Urothelium cell line (cell line): ENCODE measurements around the gene RAP1B.

ENCODE experiments used
- DNase-seq: peaks from one replicate; pipeline ENCODE4 v3.0.0; 2011; ENCODE audit warnings: low spot score, mixed read lengths
- FAIRE-seq: peaks from 2 replicates; lab custom pipeline; 2011; peaks lifted over from hg19 to GRCh38; lab: Jason Lieb, UNC

Gene RAP1B

DNA sequence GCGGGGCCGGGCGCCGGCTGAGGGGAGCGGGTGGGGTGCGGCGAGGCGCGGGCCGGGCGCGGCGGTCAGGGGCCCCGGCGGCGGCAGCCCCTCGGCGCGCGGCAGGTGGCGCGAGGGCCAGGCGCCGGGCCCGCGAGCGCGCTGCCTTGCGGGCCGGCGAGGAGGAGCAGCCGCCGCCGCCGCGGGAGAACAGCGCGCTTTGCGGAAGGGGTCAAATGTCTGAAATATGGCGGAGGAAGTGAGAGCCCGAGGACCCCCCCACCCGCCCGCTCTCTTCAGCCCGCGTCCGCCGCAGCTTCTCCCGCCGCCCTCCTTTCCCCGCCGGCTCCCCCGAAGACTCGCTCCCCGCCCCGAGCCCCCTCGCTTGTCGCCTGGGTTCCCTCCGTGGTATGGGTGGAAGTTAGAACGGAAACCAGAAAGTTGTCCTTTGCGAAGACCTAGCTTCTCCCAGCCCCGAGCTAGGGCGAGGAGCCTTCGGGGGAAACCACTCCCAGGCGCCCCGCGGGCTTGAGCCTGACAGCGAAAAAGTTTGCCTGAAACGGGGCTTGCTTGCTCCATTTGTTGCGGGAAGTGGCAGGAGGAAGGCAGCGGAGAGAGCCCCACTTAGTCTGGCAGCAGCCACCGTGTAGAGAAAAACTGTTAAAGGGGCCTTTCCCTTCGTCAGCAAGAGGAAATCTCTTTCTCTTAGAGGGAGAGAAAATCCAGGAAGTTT lies 551 bp downstream of the RAP1B start:
- no peak for FAIRE-seq

DNA sequence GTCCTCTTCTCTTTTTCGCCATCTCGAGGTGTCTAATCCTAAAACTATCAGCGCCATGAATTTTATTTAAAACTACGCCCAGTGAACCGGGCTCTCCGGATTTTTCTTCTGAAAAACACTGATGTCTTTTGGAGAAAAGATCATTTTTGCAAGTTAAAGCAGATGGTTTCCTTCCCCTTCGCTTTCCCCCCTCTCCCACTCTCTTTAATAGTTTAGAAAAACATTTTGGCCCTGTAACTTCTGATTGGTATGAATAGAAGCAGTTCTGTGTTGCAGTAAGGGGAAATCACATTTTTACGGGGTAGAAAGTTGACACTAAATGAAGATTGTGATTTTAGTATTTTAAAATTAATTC lies 1.1 kb downstream of the RAP1B start:
- no peak for DNase-seq
- no peak for FAIRE-seq

More for the DNA sequence above, 551 bp downstream of the RAP1B start:
- peak; percentile 23 for DNase-seq

DNA sequence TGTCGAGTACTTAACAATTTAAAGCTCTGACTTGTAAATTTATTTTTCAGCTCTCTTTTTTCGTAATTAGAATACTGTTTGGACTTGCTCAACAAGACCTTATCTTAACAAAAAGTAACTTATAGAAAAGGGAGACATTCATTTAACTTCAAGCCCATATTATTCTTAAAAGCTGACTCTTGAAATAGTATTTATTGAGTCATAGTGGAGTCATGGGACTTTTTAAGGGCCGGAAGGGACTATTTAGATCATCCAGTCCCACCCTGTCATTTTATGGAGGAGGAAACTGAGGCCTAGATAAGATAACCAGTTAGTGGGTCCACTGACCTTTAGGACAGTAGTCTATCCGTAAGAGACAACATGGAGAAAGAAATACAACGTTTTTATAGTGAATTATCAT lies 1.5 kb downstream of the RAP1B start:
- FAIRE-seq, result no peak
- DNase-seq, result no peak

- FAIRE-seq (no peak), DNase-seq (no peak)
Observed at GRCh38 chr12:68612697-68613096, 2.0 kb downstream of the RAP1B start.

GRCh38 chr12:68613209-68613904 lies 2.7 kb downstream of the RAP1B start:
- FAIRE-seq (no peak), DNase-seq (no peak)

DNA sequence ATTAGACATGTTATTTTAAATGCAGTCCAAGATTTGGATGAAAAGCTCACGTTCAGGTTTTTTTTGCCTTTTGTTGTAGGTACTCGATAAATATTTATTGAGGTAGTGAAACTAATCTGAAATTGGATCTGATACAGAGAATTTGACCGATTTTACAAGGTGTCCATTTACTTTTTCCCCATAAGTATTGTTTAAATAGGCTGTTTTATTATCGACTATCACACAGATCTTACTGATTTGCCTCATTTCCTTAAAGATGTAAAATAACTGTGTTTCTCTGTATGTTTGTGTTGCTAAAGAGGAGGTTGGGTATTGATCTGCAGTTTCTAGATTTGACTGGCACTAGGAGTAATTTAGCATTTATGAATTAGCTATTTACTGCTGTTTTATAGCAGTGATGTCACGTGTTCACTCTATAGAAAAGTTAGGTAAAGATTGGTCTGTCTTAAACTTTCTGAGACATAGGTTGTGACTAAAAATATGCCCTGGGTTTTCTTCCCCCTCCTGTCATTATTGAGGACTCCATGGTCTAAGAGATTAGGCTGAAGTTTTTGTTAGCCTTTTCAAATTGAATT lies 3.5 kb downstream of the RAP1B start:
- FAIRE-seq, result no peak

GRCh38 chr12:68614769-68615168 lies 4.1 kb downstream of the RAP1B start:
- DNase-seq (no peak), FAIRE-seq (no peak)

More for the DNA sequence above, 3.5 kb downstream of the RAP1B start:
- DNase-seq, result no peak

DNA sequence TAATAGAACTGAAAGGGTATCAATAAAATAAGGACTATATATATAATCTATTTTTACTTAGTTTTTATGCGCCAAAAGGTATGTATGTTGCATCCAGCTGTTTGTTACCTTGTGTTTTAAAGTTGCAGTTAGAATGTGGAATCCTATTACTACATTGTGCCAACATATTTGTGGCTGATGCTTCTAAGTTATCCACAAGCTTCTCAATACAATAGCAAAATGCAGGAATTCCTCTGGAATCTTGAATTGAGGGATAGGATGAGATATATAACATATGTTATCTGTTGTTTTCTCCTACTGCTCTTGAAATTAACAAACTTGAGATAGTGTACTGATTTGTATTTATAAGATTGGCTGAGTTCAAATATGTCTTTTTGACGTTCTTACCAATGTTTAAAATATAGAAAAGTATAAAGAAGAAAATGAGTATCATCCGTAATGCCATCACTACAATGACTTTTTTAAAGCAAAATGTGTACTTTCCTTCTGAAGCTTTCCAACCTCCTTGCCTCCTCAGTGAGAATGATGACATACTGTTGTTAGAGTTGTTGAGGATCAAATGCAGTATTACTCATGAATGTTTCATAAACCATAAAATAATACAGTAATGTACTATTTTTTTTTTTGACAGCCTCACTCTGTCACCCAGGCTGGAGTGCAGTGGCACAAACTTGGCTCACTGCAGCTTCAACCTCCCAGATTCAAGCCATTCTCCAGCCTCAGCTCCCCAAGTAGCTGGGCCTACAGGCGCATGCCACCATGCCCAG lies 6.6 kb downstream of the RAP1B start:
- FAIRE-seq, result no peak
- DNase-seq, result no peak

- FAIRE-seq, result no peak
- no peak for DNase-seq
Observed at GRCh38 chr12:68619541-68619940, 8.8 kb downstream of the RAP1B start.

DNA sequence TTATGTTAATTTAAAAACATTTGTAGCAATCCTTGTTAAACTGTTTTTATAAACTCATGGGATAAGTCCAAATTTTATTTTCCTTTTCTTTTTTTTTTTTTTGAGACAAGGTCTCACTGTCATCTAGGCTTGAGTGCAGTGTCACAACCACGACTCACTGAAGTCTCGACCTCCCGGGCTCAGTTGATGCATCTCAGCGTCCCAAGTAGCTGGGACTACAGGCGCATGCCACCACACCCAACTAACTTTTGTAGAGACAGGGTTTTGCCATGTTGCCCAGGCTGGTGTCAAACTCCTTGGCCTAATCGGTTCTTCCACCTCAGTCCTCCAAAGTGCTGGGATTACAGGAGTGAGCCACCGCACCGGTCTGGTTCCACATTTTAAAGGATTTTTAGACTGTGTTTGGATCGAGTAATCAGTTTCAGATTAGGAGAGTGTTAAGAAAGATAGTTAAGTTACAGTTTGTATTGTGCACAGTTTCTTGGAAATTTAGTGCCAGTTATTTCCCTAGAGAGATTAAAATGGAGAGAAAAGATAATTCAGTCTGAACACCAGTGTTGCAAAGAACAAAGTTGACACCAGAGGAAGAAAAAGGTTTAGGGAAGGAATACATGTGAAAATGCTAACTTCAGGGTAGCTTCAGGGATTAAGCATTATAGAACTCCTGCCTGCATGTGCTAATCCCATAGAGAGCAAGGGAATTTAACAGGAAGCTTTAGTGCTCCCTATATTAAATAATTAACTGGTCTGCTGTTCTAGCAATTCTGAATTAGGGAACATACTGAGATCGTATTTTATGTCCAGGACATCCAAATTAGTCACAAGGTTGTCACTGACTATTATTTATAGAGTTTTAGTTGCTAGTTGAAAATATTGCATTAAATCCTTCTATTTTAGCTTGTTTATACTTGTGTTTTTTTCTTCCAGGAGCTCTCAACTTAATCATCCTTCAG lies 10.1 kb downstream of the RAP1B start:
- DNase-seq, result no peak
- FAIRE-seq, result no peak

DNA sequence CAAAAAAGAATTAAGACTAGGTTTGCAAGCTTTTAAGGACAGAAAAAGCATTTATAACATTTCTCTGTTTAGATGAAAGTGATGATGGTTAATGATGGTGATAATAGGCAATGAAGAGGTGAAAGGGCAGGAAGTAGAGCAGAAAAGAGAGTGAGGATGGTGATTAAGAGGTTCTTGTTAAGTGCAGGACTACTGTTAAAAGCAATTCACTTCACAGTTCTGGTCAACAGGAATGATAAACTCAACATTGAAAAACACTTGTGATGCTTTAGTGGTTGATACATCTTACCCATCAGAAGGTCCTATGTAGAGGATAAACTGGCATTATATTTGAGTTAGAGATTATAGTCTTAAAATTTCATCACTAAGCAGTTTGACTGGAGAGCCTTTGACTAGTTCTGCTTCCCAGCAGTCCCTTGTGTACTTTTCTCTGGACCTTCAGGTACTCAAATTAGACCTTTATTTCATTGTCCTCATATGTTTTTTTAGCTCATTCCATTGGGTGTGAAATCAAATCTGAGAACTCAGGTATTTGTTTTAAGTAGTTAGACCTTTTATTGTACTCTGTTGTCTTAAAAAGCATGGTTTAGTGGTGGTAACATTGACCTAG lies 10.9 kb downstream of the RAP1B start:
- FAIRE-seq, result no peak
- no peak for DNase-seq

DNA sequence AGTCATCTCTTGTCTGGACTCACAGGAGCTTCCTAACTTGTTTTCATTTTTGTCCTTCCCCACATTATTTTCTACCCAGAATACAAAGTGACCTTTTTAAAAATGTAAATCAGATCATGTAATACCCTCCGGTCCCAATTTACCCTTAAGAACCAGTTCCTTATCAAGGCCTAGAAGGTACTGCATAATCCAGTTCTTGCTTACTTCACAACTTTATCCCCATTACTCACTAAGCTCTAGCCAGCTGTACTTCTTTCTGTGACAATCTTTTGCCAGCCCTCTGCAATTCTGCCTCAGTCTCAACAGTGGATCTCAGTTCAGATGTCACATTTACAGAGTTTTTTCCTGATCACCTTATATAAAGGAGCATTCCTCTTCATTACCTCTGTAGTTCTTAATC lies 11.6 kb downstream of the RAP1B start:
- DNase-seq (no peak), FAIRE-seq (no peak)

DNA sequence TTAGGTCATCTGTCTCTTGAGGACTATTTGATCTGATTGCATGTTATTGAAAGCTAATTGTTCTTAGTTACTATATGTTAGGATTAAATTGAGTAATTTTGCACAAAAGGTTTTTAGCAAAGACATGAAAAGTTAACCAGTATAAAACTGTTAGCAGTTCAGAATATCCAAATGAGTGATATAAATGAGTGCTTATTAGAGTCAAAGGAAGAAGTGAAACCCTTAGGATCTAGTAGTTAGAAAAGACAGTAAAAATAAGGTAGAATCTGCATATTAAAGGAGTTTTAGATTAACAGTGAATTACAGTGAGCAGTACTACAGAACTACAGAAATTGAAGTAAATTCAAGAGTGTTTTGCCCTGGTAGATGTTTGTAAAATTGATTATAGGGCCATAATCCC lies 12.4 kb downstream of the RAP1B start:
- FAIRE-seq (no peak), DNase-seq (no peak)

GRCh38 chr12:68623984-68624383 lies 13.3 kb downstream of the RAP1B start:
- DNase-seq (no peak), FAIRE-seq (no peak)

DNA sequence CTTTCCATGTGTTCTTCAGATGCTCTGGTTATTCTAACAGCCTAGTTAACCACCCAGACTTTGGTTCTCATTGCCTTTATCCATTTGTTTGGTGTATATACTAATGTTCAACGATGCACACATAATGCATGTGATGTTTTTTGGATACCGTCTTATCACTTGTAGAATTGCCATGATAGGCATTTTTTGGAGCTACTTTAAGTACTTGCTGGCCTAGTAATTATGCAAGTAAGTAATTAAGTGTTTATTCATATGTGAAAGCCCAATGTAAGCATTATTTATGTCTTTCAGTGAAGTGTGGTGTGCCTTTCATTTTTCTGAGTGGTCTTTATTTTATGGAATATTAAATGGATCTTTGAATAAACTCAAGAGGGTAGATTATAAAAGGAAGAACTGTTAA lies 14.2 kb downstream of the RAP1B start:
- FAIRE-seq, result no peak
- no peak for DNase-seq

DNA sequence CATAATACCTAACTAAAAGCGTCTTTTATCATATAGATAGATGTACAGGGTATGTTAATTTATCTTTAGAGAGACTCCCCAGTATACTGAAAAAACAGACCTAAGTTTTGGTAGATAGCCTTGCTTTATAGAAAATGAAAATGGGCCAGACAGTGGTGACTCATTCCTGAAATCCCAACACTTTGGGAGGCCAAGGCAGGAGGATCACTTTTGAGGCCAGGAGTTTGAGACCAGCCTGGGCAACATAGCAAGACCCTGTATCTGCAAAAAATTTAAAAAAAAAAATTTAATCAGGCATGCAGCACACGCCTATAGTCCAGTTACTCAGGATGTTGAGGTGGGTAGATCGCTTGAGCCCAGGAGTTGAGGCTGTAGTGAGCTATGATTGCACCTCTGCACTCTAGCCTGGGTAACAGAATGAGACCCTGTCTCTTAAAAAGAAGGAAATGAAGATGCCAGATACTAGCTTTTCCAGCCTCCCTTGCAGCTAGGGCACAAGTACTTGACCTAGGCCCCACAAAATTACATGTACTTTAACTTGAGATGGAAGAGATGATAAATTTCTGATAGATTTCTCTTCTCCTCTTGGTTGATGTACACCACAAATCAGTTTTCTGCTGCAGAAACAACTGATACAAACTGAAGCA lies 17.1 kb downstream of the RAP1B start:
- FAIRE-seq, result no peak
- no peak for DNase-seq

GRCh38 chr12:68628698-68629097 lies 18.0 kb downstream of the RAP1B start:
- FAIRE-seq (no peak), DNase-seq (no peak)

- FAIRE-seq (no peak), DNase-seq (no peak)
Observed at GRCh38 chr12:68630050-68630449, 19.4 kb downstream of the RAP1B start.

- DNase-seq (no peak), FAIRE-seq (no peak)
Observed at GRCh38 chr12:68630598-68630997, 19.9 kb downstream of the RAP1B start.

GRCh38 chr12:68631227-68631626 lies 20.5 kb downstream of the RAP1B start:
- DNase-seq (no peak), FAIRE-seq (no peak)
